ENCODE results near the gene PHF2. TPM values are rescaled to one million over a fixed set of nuclear protein-coding genes. Genes with fewer than 3 reads are reported as not detected.

The PHF2 gene
- total RNA-seq, 4 donors from 2014 or later: 23.3 to 33.1 (median 28.6) TPM

GRCh38 chr9:93702261-93702660 is 125.9 kb downstream of the PHF2 start:
- TF ChIP-seq CTCF (IDR thresholded peaks at IDR 0.05) (no peak), POLR2A (IDR thresholded peaks at IDR 0.05) (no peak)
- peak in 1 of 2 donors; percentile 58 for DNase-seq (ENCODE audit: low spot score in 2 of 2)
- intact Hi-C loops (cut with DNase I; ENCODE audit: low total_unique reads): no loop called here
- WGBS, 2 donors: 65 to 75% methylated on average over 7 of the region's 7 CpGs
- H3K4me3 ChIP-seq (ENCODE audit: low read depth, poor library complexity, severe bottlenecking): no peak overlapping the region

GRCh38 chr9:93708289-93708986 is 132.1 kb downstream of the PHF2 start:
- 81% methylated on average over 8 of the region's 8 CpGs; no CpG with 5 or more reads in 1 of the 2 donors for WGBS, 2 donors
- DNase-seq (ENCODE audit: low spot score in 2 of 2): no peak
- H3K4me3 ChIP-seq (ENCODE audit: low read depth, poor library complexity, severe bottlenecking): no peak overlapping the region
- intact Hi-C loops (cut with DNase I; ENCODE audit: low total_unique reads): no loop called here
- TF ChIP-seq POLR2A (IDR thresholded peaks at IDR 0.05): no peak
- no peak for TF ChIP-seq CTCF (IDR thresholded peaks at IDR 0.05)

- DNase-seq (ENCODE audit: low spot score in 2 of 2): no peak
- no peak for TF ChIP-seq CTCF (IDR thresholded peaks at IDR 0.05)
- no peak for TF ChIP-seq POLR2A (IDR thresholded peaks at IDR 0.05)
- intact Hi-C loops (cut with DNase I; ENCODE audit: low total_unique reads): no loop called here
- WGBS, 2 donors: 80% methylated on average over 2 of the region's 2 CpGs; no CpG with 5 or more reads in 1 of the 2 donors
- no peak overlapping the region for H3K4me3 ChIP-seq (ENCODE audit: low read depth, poor library complexity, severe bottlenecking)
These were observed 132.6 kb downstream of the PHF2 start for GRCh38 chr9:93708987-93709302.

- no peak for TF ChIP-seq CTCF (IDR thresholded peaks at IDR 0.05)
- 77 to 80% methylated on average over 2 of the region's 2 CpGs for WGBS, 2 donors
- H3K4me3 ChIP-seq (ENCODE audit: low read depth, poor library complexity, severe bottlenecking): no peak overlapping the region
- peak in 1 of 2 donors; percentile 50 for DNase-seq (ENCODE audit: low spot score in 2 of 2)
- intact Hi-C loops (cut with DNase I; ENCODE audit: low total_unique reads): no loop called here
These were observed 133.4 kb downstream of the PHF2 start for GRCh38 chr9:93709600-93710369.

GRCh38 chr9:93710370-93710723 is 134.0 kb downstream of the PHF2 start:
- TF ChIP-seq POLR2A (IDR thresholded peaks at IDR 0.05) (no peak), CTCF (IDR thresholded peaks at IDR 0.05) (no peak)

More at GRCh38 chr9:93710370-93710723, 134.0 kb downstream of the PHF2 start:
- peak in 1 of 2 donors; percentile 58 for DNase-seq (ENCODE audit: low spot score in 2 of 2)
- H3K4me3 ChIP-seq (ENCODE audit: low read depth, poor library complexity, severe bottlenecking): no peak overlapping the region
- WGBS, 2 donors: 84 to 95% methylated on average over 6 of the region's 6 CpGs
- intact Hi-C loops (cut with DNase I; ENCODE audit: low total_unique reads): no loop called here
